Neuronal stem cell (in vitro differentiated cells): Measurements from ENCODE around the gene TRIM59. TPM values are rescaled to one million over a fixed set of nuclear protein-coding genes. Genes with fewer than 3 reads are reported as not detected.

Source experiments
- DNase-seq: peaks from one replicate; pipeline ENCODE4 v3.0.0-alpha.2; 2013; ENCODE audit warnings: low spot score
- H2AFZ ChIP-seq: one replicate; pipeline ENCODE4 v1.6.1; 2013; ENCODE audit warnings: mild to moderate bottlenecking, low read length, inconsistent platforms
- H2AK5ac ChIP-seq: 2 replicates; pipeline ENCODE4 v1.6.1; 2013; ENCODE audit warnings: low read depth, mild to moderate bottlenecking, inconsistent platforms, low read length, moderate library complexity, mixed read lengths
- H2BK120ac ChIP-seq: 2 replicates; pipeline ENCODE4 v1.6.1; 2013; ENCODE audit warnings: low read depth, mild to moderate bottlenecking, inconsistent platforms, low read length, moderate library complexity, mixed read lengths
- H2BK12ac ChIP-seq: one replicate; pipeline ENCODE4 v1.6.1; 2013; ENCODE audit warnings: low read length, inconsistent platforms
- H2BK15ac ChIP-seq: 2 replicates; pipeline ENCODE4 v1.6.1; 2013; ENCODE audit warnings: mild to moderate bottlenecking, low read length, inconsistent platforms, mixed read lengths
- H2BK5ac ChIP-seq: one replicate; pipeline ENCODE4 v1.6.1; 2013; ENCODE audit warnings: inconsistent platforms, mild to moderate bottlenecking, low read length, moderate library complexity
- H3K14ac ChIP-seq: one replicate; pipeline ENCODE4 v1.6.1; 2013; ENCODE audit warnings: low read length, inconsistent platforms
- H3K18ac ChIP-seq: 2 replicates; pipeline ENCODE4 v1.6.1; 2013; ENCODE audit warnings: low read length, inconsistent platforms
- H3K23ac ChIP-seq: 2 replicates; pipeline ENCODE4 v1.6.1; 2013; ENCODE audit warnings: low read depth, mild to moderate bottlenecking, mixed read lengths, low read length, inconsistent platforms; ENCODE audit not compliant: poor library complexity
- H3K27ac ChIP-seq: replicated peaks from 3 replicates; pipeline ENCODE4 v1.5.1; 2013; ENCODE audit warnings: low read length, inconsistent platforms
- H3K27me3 ChIP-seq, 3 experiments: 2 replicates each; pipeline ENCODE4 v1.6.1; 2013; ENCODE audit warnings: low read length in 3 of 3, mild to moderate bottlenecking in 2 of 3, inconsistent platforms in 1 of 3, low read depth in 1 of 3, mixed read lengths in 1 of 3, moderate library complexity in 1 of 3; ENCODE audit not compliant: control insufficient read depth in 3 of 3, insufficient read depth in 3 of 3
- H3K36me3 ChIP-seq, 2 donors: replicated peaks in 1 of 2; 2 replicates each; pipeline ENCODE4 v1.6.1; 2013; ENCODE audit warnings: low read length in 2 of 2; ENCODE audit not compliant: control insufficient read depth in 2 of 2, insufficient read depth in 2 of 2
- H3K4ac ChIP-seq: 2 replicates; pipeline ENCODE4 v1.6.1; 2013; ENCODE audit warnings: inconsistent platforms, mild to moderate bottlenecking, low read length, moderate library complexity
- H3K4me1 ChIP-seq, 2 donors: 1 replicate in 1 of 2; 2 replicates in 1 of 2; pipeline ENCODE4 v1.6.1; 2013; ENCODE audit warnings: low read length in 2 of 2, low read depth in 1 of 2; ENCODE audit not compliant: control insufficient read depth in 2 of 2, insufficient read depth in 1 of 2
- H3K4me2 ChIP-seq: one replicate; pipeline ENCODE4 v1.6.1; 2013; ENCODE audit warnings: mild to moderate bottlenecking, low read length, inconsistent platforms; ENCODE audit not compliant: insufficient read depth, poor library complexity, severe bottlenecking
- H3K4me3 ChIP-seq, 2 donors: 2 replicates each; pipeline ENCODE4 v1.5.1; 2013; ENCODE audit warnings: low read length in 2 of 2, mild to moderate bottlenecking in 2 of 2, inconsistent platforms in 1 of 2, moderate library complexity in 1 of 2
- H3K79me1 ChIP-seq: one replicate; pipeline ENCODE4 v1.6.1; 2013; ENCODE audit warnings: low read depth, mild to moderate bottlenecking, inconsistent platforms, low read length, moderate library complexity
- H3K9ac ChIP-seq: one replicate; pipeline ENCODE4 v1.6.1; 2013; ENCODE audit warnings: mild to moderate bottlenecking, low read depth, low read length, inconsistent platforms; ENCODE audit not compliant: poor library complexity
- H3K9me3 ChIP-seq, 2 donors: replicated peaks in 1 of 2; 2 replicates each; pipeline versions ENCODE3 to v1.6.1; 2013; ENCODE audit warnings: low read length in 2 of 2, mild to moderate bottlenecking in 2 of 2, inconsistent platforms in 1 of 2, low read depth in 1 of 2, mixed read lengths in 1 of 2, moderate library complexity in 1 of 2; ENCODE audit not compliant: control insufficient read depth in 2 of 2, insufficient read depth in 1 of 2
- H4K8ac ChIP-seq: one replicate; pipeline ENCODE4 v1.6.1; 2013; ENCODE audit warnings: low read depth, mild to moderate bottlenecking, inconsistent platforms, low read length, moderate library complexity
- H4K91ac ChIP-seq: one replicate; pipeline ENCODE4 v1.6.1; 2013; ENCODE audit warnings: low read length, low read depth, mild to moderate bottlenecking, inconsistent platforms; ENCODE audit not compliant: poor library complexity
- WGBS, 2 donors: extraction: QIAGEN DNeasy Blood & Tissue Kit; methylation state at CpG; one replicate each; pipeline ENCODE4 v1.1.7; 2013; ENCODE audit warnings: missing lambda C conversion rate in 2 of 2, mixed read lengths in 1 of 2; ENCODE audit not compliant: insufficient read length in 2 of 2, insufficient replicate concordance in 1 of 2; ENCODE audit errors: extremely low coverage in 2 of 2; 5-methylcytosine and 5-hydroxymethylcytosine counted together
- small RNA-seq: library from polyadenylated mRNA; stranded (forward); fragments of <200 nt; extraction: miRNeasy Mini kit (QIAGEN cat#:217004); gene quantifications from one replicate; pipeline ENCODE3, GENCODE V24; 2013; ENCODE audit not compliant: insufficient read depth

TRIM59 gene

DNA sequence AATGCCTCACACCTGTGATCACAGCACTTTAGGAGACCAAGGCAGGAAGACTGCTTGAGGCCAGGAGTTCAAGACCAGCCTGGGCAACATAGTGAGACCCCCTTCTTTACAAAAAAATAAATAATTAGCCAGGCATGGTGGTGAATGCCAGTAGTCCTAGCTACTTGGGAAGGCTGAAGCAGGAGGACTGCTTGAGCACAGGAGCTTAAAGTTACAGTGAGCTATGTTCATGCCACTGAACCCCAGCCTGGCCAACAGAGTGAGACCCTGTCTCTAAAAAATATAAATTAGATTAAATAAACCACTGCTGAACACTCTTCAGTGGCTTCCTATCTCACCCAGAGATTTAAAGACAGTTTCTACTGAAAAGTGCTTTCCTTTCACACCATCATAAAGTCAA is 56.8 kb downstream of the TRIM59 start:
- Histone ChIP-seq H3K9me3 (no peaks in the 10 kb centered on the region), H2BK120ac (no peak overlapping the region), H3K4me2 (no peak overlapping the region), H3K18ac (no peak overlapping the region), H3K27me3 (no peaks in the 10 kb centered on the region), H2BK12ac (no peak overlapping the region), H3K14ac (no peak overlapping the region), H3K79me1 (peaks cover 2% of the 10 kb centered on the region), H3K9ac (no peak overlapping the region), H2BK15ac (no peak overlapping the region), H3K23ac (no peak overlapping the region), H3K36me3 (no peaks in the 10 kb centered on the region), H4K8ac (no peak overlapping the region), H2BK5ac (no peak overlapping the region), H4K91ac (no peak overlapping the region), H3K4ac (no peak overlapping the region), H3K4me1 (peaks cover 0 to 2% of the 10 kb centered on the region in 2 donors), H2AK5ac (no peak overlapping the region), H2AFZ (no peak overlapping the region), H3K4me3 (no peak overlapping the region), H3K27ac (no peak overlapping the region)
- DNase-seq, result no peak

DNA sequence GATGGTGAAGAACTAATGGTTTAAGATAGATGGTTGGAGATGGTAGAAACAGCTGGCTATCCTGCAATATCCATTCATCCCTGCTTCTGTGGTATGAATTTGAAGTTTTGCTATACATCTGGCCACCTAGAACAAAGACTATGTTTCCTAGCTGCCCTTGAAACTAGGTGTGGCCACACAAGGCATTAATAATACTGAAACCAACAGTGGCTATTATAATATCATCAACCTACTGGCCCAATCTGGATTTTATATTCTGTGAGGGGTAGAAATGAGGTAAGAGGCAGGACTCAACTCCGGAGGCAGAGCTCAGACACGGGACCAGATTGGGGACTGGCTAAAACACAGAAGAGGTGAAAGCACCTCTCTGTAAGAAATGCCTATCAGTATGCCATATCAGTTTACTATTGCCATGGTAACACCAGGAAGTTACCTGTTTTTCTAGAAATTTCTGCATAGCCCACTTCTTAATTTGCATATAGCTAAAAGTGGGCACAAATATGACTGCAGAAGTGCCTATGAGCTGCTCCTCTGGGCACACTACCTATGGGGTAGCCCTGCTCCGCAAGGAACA is 58.9 kb downstream of the TRIM59 start:
- DNase-seq, result no peak
- H3K79me1 ChIP-seq, result peaks cover 2% of the 10 kb centered on the region
- no peak overlapping the region for H3K23ac ChIP-seq
- H3K27me3 ChIP-seq, result no peaks in the 10 kb centered on the region
- H3K36me3 ChIP-seq, result no peaks in the 10 kb centered on the region
- H3K4me2 ChIP-seq, result no peak overlapping the region
- no peak overlapping the region for H4K91ac ChIP-seq
- no peak overlapping the region for H2BK120ac ChIP-seq
- H3K9me3 ChIP-seq, result no peaks in the 10 kb centered on the region
- H2BK12ac ChIP-seq, result no peak overlapping the region
- H3K18ac ChIP-seq, result no peak overlapping the region
- H3K9ac ChIP-seq, result no peak overlapping the region
- H3K27ac ChIP-seq, result no peak overlapping the region
- peaks cover 0 to 2% of the 10 kb centered on the region in 2 donors for H3K4me1 ChIP-seq
- no peak overlapping the region for H3K14ac ChIP-seq
- no peak overlapping the region for H2AFZ ChIP-seq
- H2BK5ac ChIP-seq, result no peak overlapping the region
- H2AK5ac ChIP-seq, result no peak overlapping the region
- H3K4me3 ChIP-seq, result no peak overlapping the region
- H2BK15ac ChIP-seq, result no peak overlapping the region
- no peak overlapping the region for H4K8ac ChIP-seq
- no CpG with 5 or more reads among the region's 3 CpGs for WGBS, 2 donors
- no peak overlapping the region for H3K4ac ChIP-seq

Small RNA genes within 50 kb of the gene (small RNA-seq; reads per million reads assigned to genes)
- gene MIR15B (2,308 reads per million, percentile 99 among the genes with 10 or more reads in this experiment), gene MIR16-2 (326 reads per million, percentile 98 among the genes with 10 or more reads in this experiment), gene RNU7-136P (not detected)
